Bronchial smooth muscle cell (primary cell): ENCODE results near the gene BAG3. TPM values are rescaled to one million over a fixed set of nuclear protein-coding genes. Genes with fewer than 3 reads are reported as not detected.

Source experiments
- total RNA-seq: library from RNA; depleted of rRNA; stranded (reverse); fragments of >200 nt; gene quantifications from 2 replicates; pipeline ENCODE4 v1.2.1, GENCODE V29; 2014

BAG3 gene
- 4.4 and 5.2 TPM in 2 replicates for total RNA-seq

DNA sequence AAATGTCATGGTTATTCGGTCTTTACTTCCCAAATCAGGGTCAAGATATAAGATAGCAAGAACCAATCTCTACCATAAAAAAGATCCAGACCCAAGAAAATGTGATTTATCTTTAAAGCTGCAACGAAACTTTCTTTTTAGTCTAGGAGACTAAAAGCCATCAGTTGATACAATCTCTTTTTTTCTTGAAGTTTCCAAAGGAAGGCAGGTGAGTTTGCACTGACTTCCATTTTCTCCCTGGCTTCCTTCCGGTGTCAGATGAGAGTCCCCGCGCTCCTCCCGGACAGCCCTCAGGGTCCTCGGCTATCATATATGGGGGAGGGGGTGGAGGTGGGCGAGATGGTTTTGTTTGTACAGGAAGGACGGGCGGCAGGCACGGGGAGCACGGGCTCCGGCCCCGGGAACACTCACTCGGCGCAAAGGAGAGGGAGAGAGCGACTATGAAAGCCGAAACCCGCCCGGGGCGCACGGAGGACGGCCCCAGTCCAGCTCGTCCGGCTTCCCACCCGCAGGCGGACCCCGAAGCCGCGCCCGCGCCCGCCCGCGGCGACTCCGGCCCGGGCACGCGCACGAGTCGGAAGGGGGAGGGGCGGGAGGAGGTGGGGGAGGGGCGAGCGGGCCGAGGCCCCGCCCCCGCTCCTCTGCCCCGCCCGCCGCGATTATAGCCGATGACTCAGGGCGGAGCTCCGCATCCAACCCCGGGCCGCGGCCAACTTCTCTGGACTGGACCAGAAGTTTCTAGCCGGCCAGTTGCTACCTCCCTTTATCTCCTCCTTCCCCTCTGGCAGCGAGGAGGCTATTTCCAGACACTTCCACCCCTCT is at the start of gene BAG3:
TSS of gene BAG3 (plus strand) at position 689 of the 822 bp plus-strand sequence. CDS start 296 bp downstream, outside the sequence.

GRCh38 chr10:119725828-119726675 is 74.9 kb downstream of the BAG3 start, which contains the start of gene INPP5F:
TSS of gene INPP5F (plus strand) at chr10:119726050. CDS start at chr10:119726263, 213 bp downstream.

Other genes with a start within 250 kb of the BAG3 start
- gene RGS10, start 108.7 kb upstream of the BAG3 start, total RNA-seq, result 51.1 and 51.7 TPM in 2 replicates
- 18.4 and 21.6 TPM in 2 replicates for gene TIAL1, start 54.4 kb upstream of the BAG3 start, total RNA-seq
- gene INPP5F, start 74.7 kb downstream of the BAG3 start, total RNA-seq, result 12.9 and 13.7 TPM in 2 replicates
- 21.0 and 27.6 TPM in 2 replicates for gene MCMBP, start 221.5 kb downstream of the BAG3 start, total RNA-seq
- 22.4 and 28.9 TPM in 2 replicates for gene SEC23IP, start 241.3 kb downstream of the BAG3 start, total RNA-seq